Activated naive CD4-positive, alpha-beta T cell treated with anti-CD3 and anti-CD28 coated beads, Interleukin-2, amount 10 ng/mL, durations not matched to agents 7 days and 5 days (primary cell): Measurements from ENCODE around the gene CLRN2.

Experiments used
- CTCF ChIA-PET: fragments of 350-600 bp; sonication (Branson Sonifier 250); formaldehyde crosslinking; loops from one replicate; lab custom pipeline; 2021; ENCODE audit warnings: antibody characterized with exemption; lab: Charles Lee
- DNase-seq: peaks from one replicate; pipeline ENCODE4 v3.0.0-alpha.2; 2020
- H3K27ac Mint-ChIP-seq: one replicate; pipeline ENCODE4 v1.8.0; 2021; ENCODE audit warnings: mild to moderate bottlenecking, moderate library complexity, mixed read lengths
- H3K27me3 Mint-ChIP-seq: one replicate; pipeline ENCODE4 v1.8.0; 2021; ENCODE audit warnings: mild to moderate bottlenecking, mixed read lengths
- H3K36me3 Mint-ChIP-seq: one replicate; pipeline ENCODE4 v1.8.0; 2021; ENCODE audit warnings: mixed read lengths
- H3K4me1 Mint-ChIP-seq: one replicate; pipeline ENCODE4 v1.8.0; 2021; ENCODE audit warnings: mixed read lengths
- H3K4me3 Mint-ChIP-seq: one replicate; pipeline ENCODE4 v1.8.0; 2021; ENCODE audit warnings: mild to moderate bottlenecking, moderate library complexity, mixed read lengths
- H3K9me3 Mint-ChIP-seq: one replicate; pipeline ENCODE4 v1.8.0; 2021; ENCODE audit warnings: mixed read lengths

The CLRN2 gene

GRCh38 chr4:17514865-17515264, at the start of gene CLRN2:
TSS of gene CLRN2 (plus strand) at chr4:17515165. CDS start at chr4:17515267, 102 bp downstream.
- no peak within 1 kb of the TSS for H3K27ac Mint-ChIP-seq
- DNase-seq: no peak
- H3K27me3 Mint-ChIP-seq: peaks cover 29% of the 10 kb centered on the region
- CTCF ChIA-PET: no interaction called here
- H3K4me1 Mint-ChIP-seq: peaks cover 23% of the 10 kb centered on the region
- H3K9me3 Mint-ChIP-seq: no peaks in the 10 kb centered on the region
- H3K36me3 Mint-ChIP-seq: peaks cover 7% of the 10 kb centered on the region
- H3K4me3 Mint-ChIP-seq: no peak within 1 kb of the TSS

DNA sequence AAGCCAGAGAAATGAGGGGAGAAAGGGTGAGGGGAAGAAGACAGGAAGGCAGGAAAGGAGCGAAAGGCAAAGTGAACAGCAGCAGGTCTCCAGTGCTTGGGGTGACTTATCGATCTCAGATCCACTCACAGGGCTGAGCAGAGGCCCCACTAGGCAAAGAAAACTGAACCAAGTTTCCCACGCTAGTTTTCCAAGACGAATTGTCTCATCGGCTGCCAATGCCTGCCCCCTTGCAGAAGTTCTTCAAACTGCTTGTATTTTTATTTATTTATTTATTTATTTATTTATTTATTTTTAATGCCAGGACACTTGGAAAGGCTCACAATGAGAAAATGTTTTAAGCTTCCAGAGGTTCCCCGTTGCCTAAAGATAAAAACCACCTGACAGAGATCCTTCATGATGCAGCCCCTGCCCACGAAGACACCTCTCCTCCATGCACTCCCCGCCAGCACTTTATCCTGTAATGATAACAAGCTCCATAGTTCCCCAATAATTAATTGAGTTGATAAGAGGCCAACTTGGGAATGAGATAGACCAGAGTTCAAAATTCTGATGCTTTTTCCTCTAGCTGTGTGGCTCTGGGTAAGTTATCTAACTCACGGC, 46.2 kb upstream of the CLRN2 start:
- Mint-ChIP-seq H3K4me1 (no peaks in the 10 kb centered on the region), H3K9me3 (no peaks in the 10 kb centered on the region), H3K27me3 (no peaks in the 10 kb centered on the region), H3K4me3 (no peak overlapping the region), H3K27ac (no peak overlapping the region), H3K36me3 (no peaks in the 10 kb centered on the region)
- CTCF ChIA-PET: interaction anchor here (1.0 to 1.3 kb wide), 4 partner anchors 11 to 552 kb away, joined by 3 to 4 read pairs (median 3); no protein-coding TSS in a partner anchor
- no peak for DNase-seq

GRCh38 chr4:17469931-17470674, 44.9 kb upstream of the CLRN2 start:
- CTCF ChIA-PET: interaction anchor here (1.1 to 1.2 kb wide), 4 partner anchors 12 to 676 kb away, joined by 3 to 4 read pairs (median 3); no protein-coding TSS in a partner anchor
- Mint-ChIP-seq H3K36me3 (no peaks in the 10 kb centered on the region), H3K27me3 (no peaks in the 10 kb centered on the region), H3K9me3 (no peaks in the 10 kb centered on the region), H3K4me3 (no peak overlapping the region), H3K4me1 (no peaks in the 10 kb centered on the region), H3K27ac (no peak overlapping the region)
- DNase-seq: no peak

DNA sequence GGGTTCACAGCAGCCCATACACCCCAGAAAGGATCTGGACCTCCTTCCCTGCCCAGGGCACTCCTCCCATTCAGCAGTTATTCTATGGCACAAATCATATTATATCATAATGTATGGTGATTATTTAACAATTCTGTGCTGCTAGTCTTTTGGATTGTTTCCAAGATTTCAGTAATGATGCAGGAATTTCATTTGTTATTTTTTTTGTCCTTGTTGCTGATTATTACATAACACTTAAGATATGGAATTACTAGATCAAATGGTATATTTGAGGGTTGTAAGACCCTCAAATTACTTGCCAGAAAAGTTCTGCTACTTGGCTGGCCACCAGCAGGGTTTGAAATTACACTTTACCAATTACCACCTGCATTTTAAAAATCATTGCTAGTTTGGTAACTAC, 39.5 kb upstream of the CLRN2 start:
- H3K27ac Mint-ChIP-seq: no peak overlapping the region
- H3K9me3 Mint-ChIP-seq: no peaks in the 10 kb centered on the region
- no peaks in the 10 kb centered on the region for H3K4me1 Mint-ChIP-seq
- no peaks in the 10 kb centered on the region for H3K36me3 Mint-ChIP-seq
- H3K27me3 Mint-ChIP-seq: no peaks in the 10 kb centered on the region
- H3K4me3 Mint-ChIP-seq: no peak overlapping the region
- DNase-seq: no peak
- CTCF ChIA-PET: no interaction called here

DNA sequence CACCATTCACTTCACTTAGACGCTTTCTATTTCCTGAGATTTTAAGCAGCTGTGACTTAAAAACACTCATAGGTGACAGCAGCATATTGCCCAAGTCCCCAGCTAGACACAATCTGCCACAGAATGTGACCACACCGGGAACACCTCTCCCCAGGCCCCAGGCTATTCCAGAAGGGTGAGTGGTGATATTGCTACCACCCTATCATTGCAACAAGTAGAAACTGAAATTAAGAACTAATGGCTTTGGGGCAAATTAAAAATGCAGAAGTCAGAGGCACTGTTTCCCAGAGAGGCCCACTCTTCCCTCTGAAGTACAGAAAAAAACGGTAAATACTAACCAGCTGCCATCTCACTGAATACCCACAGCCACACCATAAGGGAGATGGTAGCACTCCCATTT, 38.1 kb upstream of the CLRN2 start:
- no peaks in the 10 kb centered on the region for H3K36me3 Mint-ChIP-seq
- CTCF ChIA-PET: no interaction called here
- no peaks in the 10 kb centered on the region for H3K9me3 Mint-ChIP-seq
- H3K27ac Mint-ChIP-seq: no peak overlapping the region
- no peak overlapping the region for H3K4me3 Mint-ChIP-seq
- no peaks in the 10 kb centered on the region for H3K4me1 Mint-ChIP-seq
- no peak for DNase-seq
- no peaks in the 10 kb centered on the region for H3K27me3 Mint-ChIP-seq

- CTCF ChIA-PET: no interaction called here
Measured at GRCh38 chr4:17477774-17478472, 37.0 kb upstream of the CLRN2 start.

GRCh38 chr4:17480210-17480927, 34.6 kb upstream of the CLRN2 start:
- Mint-ChIP-seq H3K4me3 (no peak overlapping the region), H3K27ac (no peak overlapping the region), H3K36me3 (peaks cover 8% of the 10 kb centered on the region), H3K27me3 (no peaks in the 10 kb centered on the region), H3K9me3 (no peaks in the 10 kb centered on the region), H3K4me1 (no peaks in the 10 kb centered on the region)
- CTCF ChIA-PET: interaction anchor here (0.8 to 1.0 kb wide), 2 partner anchors 8 to 23 kb away, joined by 3 read pairs; no protein-coding TSS in a partner anchor
- no peak for DNase-seq

More at GRCh38 chr4:17477774-17478472, 37.0 kb upstream of the CLRN2 start:
- Mint-ChIP-seq H3K36me3 (no peaks in the 10 kb centered on the region), H3K27ac (no peak overlapping the region), H3K4me3 (no peak overlapping the region), H3K9me3 (no peaks in the 10 kb centered on the region), H3K27me3 (no peaks in the 10 kb centered on the region), H3K4me1 (no peaks in the 10 kb centered on the region)
- DNase-seq: no peak

DNA sequence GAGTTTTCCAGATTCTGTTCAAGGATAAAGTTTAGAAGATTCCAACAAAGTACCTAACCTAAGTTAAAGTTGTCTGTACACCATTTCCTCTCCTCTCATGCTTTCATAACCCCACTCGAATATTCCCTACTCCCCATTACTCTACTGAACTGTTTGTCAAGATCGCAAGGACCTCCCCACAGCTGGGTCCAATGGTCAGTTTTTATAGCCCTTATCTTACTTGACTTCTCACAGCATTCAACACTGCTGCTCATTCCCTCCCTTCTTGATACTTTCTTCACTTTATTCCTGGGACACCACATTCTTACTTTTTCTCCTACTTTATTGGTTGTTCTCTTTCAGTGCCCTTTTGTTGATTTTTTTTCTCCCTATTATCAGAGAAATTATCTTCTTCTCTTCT, 34.0 kb upstream of the CLRN2 start:
- no peak overlapping the region for H3K27ac Mint-ChIP-seq
- H3K4me1 Mint-ChIP-seq: no peaks in the 10 kb centered on the region
- CTCF ChIA-PET: interaction anchor here (0.8 to 1.0 kb wide), 2 partner anchors 9 to 23 kb away, joined by 3 read pairs; no protein-coding TSS in a partner anchor
- H3K9me3 Mint-ChIP-seq: no peaks in the 10 kb centered on the region
- no peak overlapping the region for H3K4me3 Mint-ChIP-seq
- DNase-seq: no peak
- no peaks in the 10 kb centered on the region for H3K27me3 Mint-ChIP-seq
- peaks cover 10% of the 10 kb centered on the region for H3K36me3 Mint-ChIP-seq

DNA sequence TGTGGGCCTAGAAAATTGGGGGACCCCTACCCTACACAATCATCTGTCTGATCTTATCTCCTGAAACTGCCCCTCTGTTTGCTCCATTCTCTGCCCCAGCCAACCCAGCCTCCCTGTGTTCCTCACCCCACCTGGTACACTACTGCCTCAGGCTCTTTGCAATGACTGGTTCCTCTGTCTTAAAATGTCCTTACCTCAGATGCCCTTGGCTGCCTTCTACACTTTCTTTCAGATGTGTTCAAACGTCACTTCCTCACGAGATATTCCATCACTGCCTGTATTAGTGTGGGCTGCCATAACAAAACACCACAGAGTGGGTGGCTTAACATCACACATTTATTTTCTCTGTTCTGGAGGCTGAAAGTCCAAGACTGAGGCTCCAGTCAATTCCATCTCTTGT, 32.2 kb upstream of the CLRN2 start:
- CTCF ChIA-PET: no interaction called here
- Mint-ChIP-seq H3K27me3 (no peaks in the 10 kb centered on the region), H3K4me3 (no peak overlapping the region)

DNA sequence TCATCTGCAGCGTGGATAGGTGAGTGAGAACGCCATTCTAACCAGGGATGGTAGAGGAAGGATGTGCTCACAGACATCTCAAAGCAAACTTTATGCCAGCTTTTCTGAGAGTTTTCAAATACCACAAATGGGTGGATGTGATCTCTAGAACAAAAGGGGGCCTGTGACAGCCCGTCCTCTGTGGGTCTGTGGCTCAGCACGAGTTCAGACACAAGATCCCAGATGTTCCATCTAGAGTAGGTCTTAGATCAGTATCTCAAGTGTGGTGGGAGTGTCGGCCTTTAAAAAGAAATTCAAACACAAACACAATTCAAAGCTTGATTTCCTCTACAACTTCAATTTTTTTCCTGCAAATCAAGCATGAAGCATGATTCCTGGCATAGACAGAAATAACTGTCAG, 25.8 kb upstream of the CLRN2 start:
- Mint-ChIP-seq H3K9me3 (no peaks in the 10 kb centered on the region), H3K27me3 (no peaks in the 10 kb centered on the region), H3K36me3 (peaks cover 32% of the 10 kb centered on the region), H3K4me3 (no peak overlapping the region), H3K27ac (peak overlapping the region; percentile 74), H3K4me1 (peaks cover under 1% of the 10 kb centered on the region)
- CTCF ChIA-PET: no interaction called here
- DNase-seq: no peak

More for the DNA sequence above, 32.2 kb upstream of the CLRN2 start:
- no peak for DNase-seq
- H3K27ac Mint-ChIP-seq: no peak overlapping the region
- no peaks in the 10 kb centered on the region for H3K4me1 Mint-ChIP-seq
- H3K9me3 Mint-ChIP-seq: no peaks in the 10 kb centered on the region
- peaks cover 20% of the 10 kb centered on the region for H3K36me3 Mint-ChIP-seq

DNA sequence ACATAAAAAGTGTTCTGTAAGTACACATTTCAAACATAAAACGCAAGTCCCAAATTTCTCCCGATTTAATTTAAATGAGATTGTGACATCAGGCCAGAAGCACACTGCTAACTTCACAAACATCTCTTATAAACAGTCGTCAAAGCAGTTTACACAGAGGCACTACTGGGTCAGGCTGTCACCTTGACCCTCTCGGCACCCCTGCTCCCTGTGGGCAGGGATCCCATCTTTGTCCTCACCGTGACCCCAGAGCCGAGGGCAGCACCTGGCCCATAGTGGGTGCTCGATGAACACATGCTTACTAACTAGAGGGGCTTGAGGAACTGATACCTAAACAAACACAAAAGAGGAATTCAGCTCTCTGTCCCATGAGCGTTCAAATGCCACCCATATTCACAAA, 25.2 kb upstream of the CLRN2 start:
- CTCF ChIA-PET: no interaction called here
- H3K4me1 Mint-ChIP-seq: peaks cover 5% of the 10 kb centered on the region
- H3K9me3 Mint-ChIP-seq: no peaks in the 10 kb centered on the region
- no peak overlapping the region for H3K4me3 Mint-ChIP-seq
- DNase-seq: no peak
- H3K27ac Mint-ChIP-seq: no peak overlapping the region
- H3K36me3 Mint-ChIP-seq: peaks cover 30% of the 10 kb centered on the region
- no peaks in the 10 kb centered on the region for H3K27me3 Mint-ChIP-seq

- Mint-ChIP-seq H3K27ac (no peak overlapping the region), H3K27me3 (no peaks in the 10 kb centered on the region), H3K4me1 (peaks cover 5% of the 10 kb centered on the region), H3K36me3 (peaks cover 29% of the 10 kb centered on the region), H3K9me3 (no peaks in the 10 kb centered on the region), H3K4me3 (no peak overlapping the region)
- DNase-seq: no peak
- CTCF ChIA-PET: interaction anchor here (0.9 kb wide), 1 partner anchor 18 kb away, joined by 3 read pairs; no protein-coding TSS in a partner anchor
Measured at GRCh38 chr4:17490575-17491059, 24.3 kb upstream of the CLRN2 start.

GRCh38 chr4:17491196-17491595, 23.8 kb upstream of the CLRN2 start:
- Mint-ChIP-seq H3K4me3 (no peak overlapping the region), H3K27me3 (no peaks in the 10 kb centered on the region), H3K36me3 (peaks cover 30% of the 10 kb centered on the region), H3K27ac (no peak overlapping the region), H3K9me3 (no peaks in the 10 kb centered on the region), H3K4me1 (peaks cover 5% of the 10 kb centered on the region)
- no peak for DNase-seq
- CTCF ChIA-PET: interaction anchor here (0.9 kb wide), 1 partner anchor 19 kb away, joined by 3 read pairs; no protein-coding TSS in a partner anchor
